C4-2B (cell line): ENCODE measurements around the gene ZNF592.

Experiments
- ZFX ChIP-seq: fragments of 450-650 bp; IDR thresholded peaks from 2 replicates; pipeline ENCODE4 v1.6.1; 2017
- TF ChIP-seq, protein P1 (sequence below): fragments of 450-650 bp; conservative IDR thresholded peaks from 2 replicates; pipeline ENCODE4 v1.5.1; 2017; ENCODE audit warnings: mild to moderate bottlenecking

DNA sequence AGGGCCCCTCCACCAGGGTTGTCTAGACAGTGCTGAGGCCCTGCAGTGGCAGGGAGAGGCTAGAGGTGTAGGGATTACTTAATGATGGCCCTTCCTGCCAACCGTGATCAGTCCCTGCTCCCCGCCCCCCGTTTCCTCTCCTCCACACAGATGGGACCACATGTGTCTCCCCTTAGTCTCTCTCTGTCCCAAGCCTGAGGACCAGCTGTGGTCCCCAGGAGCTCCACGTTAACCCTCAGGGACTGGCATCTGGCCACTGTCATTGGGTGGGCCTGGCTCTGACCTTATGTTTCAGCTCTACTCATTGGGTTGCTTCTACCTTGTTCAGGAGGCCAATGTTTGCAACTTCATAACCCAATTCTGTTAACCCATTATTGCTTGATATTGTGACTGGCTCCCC lies 62.8 kb downstream of the ZNF592 start:
- TF ChIP-seq, protein P1, sequence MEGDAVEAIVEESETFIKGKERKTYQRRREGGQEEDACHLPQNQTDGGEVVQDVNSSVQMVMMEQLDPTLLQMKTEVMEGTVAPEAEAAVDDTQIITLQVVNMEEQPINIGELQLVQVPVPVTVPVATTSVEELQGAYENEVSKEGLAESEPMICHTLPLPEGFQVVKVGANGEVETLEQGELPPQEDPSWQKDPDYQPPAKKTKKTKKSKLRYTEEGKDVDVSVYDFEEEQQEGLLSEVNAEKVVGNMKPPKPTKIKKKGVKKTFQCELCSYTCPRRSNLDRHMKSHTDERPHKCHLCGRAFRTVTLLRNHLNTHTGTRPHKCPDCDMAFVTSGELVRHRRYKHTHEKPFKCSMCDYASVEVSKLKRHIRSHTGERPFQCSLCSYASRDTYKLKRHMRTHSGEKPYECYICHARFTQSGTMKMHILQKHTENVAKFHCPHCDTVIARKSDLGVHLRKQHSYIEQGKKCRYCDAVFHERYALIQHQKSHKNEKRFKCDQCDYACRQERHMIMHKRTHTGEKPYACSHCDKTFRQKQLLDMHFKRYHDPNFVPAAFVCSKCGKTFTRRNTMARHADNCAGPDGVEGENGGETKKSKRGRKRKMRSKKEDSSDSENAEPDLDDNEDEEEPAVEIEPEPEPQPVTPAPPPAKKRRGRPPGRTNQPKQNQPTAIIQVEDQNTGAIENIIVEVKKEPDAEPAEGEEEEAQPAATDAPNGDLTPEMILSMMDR: no peak
- no peak for TF ChIP-seq ZFX
